HepG2 (cell line): Measurements from ENCODE around the gene GALR2.

Experiments
- ESRRA ChIP-seq: sonication (generic); formaldehyde crosslinking; IDR thresholded peaks from 2 replicates; pipeline ENCODE4 v1.5.1; 2020; ENCODE audit warnings: mild to moderate bottlenecking, low read depth, missing genetic modification reagents
- PLRG1 ChIP-seq: fragments of 450-650 bp; conservative IDR thresholded peaks from 2 replicates; pipeline ENCODE4 v1.6.1; 2016
- TBX2 ChIP-seq: sonication (generic); formaldehyde crosslinking; IDR thresholded peaks from 2 replicates; pipeline ENCODE4 v1.5.0; 2020; ENCODE audit warnings: missing genetic modification reagents, mild to moderate bottlenecking, borderline replicate concordance

DNA sequence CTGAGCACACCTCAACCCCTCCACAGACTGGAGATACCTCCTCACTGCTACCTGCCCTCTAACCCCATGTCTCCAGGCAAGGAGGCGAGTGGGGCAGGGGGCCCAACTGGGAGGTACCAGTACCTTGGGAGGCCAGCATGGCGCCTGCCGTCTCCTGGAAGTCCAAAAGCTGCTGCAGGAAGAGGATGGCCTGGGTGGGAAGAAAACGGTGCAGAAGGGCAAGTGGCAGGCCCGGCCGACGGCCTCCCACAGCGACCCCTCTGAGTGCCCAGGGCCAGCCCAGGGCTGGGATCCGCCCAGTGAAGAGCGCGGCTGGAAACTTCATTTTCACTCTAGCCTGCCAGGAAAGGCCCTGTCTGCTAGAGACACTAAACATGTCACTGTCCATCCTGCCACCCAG is 12.9 kb downstream of the GALR2 start:
- TF ChIP-seq TBX2 (CRISPR knock-in tag) (no peak), PLRG1 (no peak), ESRRA (no peak)
